Esophagus mucosa (tissue), 1 donor: Measurements from ENCODE around the gene TCEA2. TPM values are rescaled to one million over a fixed set of nuclear protein-coding genes. Genes with fewer than 3 reads are reported as not detected.
"Not testable (repeated sequence)": the region's sequence is repeated elsewhere in the genome, so short reads cannot be mapped to it uniquely, and the experiment has no call there.

Experiments
- ATAC-seq: fragments of 200-7000 bp; cut with Tn5 transposase; one replicate; pipeline ENCODE4 v1.9.1; 2020
- total RNA-seq: library from RNA; stranded (reverse); gene quantifications from one replicate; pipeline ENCODE4 v1.2.4, GENCODE V29; 2023
- donor health status: DM: yes; HTN: yes; CAD: no.

Gene TCEA2
- total RNA-seq, 1 donor from 2014 or later: 6.8 TPM

DNA sequence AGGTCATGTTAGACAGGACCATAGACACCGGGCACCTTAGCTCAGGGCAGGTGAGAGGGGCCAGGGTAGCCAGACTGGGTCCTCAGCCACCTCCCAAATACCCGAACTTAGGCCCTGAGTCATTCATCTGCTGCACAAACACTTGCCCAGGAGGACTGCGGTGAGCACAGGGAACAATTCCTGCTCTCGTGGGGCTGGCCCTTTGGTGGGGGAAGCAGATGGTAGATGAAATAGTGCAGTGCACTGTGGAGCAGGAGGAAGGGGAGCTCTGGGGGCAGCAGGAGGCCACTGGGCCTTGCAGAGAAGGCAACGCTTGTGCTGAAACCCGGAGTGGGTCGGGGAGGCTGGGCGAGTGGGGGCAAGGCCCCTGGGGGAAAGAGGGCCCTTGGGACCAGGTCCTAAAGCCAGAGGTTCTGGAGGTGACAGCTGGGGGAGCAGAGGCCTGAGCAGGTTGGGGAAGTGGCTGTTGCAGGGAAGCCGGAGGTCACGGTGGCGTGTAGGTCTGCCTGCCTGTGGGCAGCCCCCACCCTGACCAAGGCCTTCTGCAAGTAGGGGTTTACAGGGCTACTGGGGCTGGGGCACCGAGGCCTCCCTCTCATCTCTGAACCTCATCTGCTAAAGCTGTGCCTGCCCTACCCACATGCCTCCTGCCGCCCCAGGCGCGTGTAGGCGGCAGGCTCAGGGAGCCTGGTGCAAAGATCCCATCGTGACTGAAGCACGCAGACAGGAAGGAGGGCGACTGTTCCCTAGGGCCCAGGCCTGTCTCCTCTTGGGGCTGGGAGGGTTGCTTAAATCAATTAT is 49.0 kb downstream of the TCEA2 start:
- ATAC-seq: no peak

DNA sequence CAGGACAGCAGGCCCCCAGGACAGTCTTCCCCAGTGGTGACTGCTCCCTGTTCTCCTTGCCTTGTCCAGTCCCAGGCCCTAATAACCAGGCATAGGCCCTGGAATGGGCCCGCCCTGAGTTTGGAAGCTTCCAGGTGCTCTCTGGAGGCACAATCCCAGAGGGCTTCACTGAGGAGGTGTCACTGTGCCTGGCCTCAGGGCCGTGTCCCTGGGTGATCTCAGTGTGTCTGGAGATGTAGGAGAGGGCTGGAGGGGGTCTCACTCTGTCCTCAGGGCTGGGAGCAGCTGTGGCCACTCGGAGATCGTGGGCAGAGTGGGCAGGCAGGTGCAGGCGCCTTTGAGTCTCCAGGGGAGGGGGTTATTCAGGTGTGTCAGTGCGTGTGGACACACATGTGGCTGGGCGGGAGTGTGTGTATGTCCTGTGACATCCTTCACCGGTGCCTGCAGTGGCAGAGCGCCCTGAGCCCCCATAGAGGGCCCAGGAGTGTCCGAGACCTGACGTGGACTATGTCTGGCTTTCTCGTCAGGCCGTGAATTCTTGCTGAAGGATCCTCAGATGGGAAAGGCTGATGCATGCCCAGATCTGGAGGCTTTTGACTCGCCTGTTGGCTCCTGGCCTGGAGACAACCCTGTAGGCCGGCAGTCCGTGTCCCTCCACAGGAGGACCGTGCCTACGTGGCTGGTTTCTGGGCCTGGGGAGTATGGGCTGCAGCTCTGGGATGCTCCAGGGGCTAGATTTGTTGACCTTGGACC is 49.9 kb downstream of the TCEA2 start:
- no peak for ATAC-seq

DNA sequence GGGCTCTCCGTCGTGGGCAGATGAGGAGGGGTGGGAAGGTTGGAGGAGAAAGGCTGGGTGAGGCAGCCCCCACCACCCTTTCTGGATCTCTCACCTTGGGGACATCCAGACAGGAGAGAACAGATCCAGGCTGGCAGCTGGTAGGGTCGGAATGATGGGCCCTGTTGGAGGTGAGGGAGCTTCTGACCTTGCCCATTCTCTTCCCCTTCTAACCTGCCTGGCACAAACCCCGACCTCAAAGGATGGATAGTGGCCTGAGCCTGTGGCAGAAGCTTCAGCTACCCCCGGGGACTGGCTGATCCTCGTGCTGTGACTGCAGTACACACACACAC is 50.4 kb downstream of the TCEA2 start:
- no peak for ATAC-seq

DNA sequence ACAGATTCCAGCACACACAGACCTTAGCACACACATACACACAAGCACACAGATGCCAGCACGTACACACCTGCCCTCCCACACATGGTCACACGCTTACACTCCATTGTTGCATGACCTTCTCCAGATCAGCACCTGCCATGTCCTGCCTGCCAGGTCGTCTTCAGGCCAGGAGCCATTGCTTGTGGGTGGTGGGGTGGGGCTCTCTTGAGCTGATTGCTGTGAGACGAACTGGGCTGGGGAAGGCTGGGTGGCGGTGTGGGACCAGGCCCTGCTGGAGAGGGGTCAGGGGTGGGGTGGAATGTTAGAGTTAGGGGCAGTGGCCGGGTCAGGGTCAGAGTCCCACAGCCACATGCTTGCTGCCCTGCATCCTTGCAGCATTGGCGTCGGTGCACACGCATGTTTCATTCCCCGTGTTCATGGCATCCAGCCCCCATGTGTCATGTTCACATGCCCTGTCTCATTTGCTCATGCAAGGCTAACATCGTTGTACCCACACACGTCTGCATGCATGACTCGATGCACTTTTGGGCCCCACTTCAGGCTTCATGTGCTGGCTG is 50.9 kb downstream of the TCEA2 start:
- no peak for ATAC-seq

DNA sequence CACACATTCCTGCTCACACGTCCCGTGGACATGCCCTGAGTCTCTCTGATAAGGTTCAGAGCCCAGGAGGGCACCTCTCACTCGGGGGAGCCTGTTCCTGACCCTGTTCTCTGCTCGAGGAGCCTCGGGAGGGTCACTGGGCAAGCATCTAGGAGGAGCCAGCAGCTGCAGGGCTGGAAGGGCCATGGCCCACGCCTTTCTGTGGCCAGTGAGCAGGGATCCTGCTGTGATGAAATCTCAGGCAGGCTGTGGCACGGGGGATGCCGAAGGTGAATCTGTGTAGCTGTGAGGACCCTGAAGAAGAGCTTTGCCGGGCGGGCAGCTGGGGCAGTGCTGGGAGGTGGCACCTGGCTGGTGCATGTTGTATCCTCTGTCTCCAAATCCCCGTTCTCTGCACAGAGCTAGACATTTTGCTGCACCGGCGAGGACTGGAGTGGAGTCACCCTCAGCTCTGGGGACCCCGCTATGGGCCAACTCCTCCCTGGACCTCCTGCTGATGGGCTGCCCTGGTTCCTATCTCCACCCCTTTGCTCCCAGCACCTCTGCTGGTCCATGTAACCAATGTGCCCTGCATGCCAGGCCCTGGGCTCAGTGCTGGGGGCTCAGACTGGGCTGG is 51.5 kb downstream of the TCEA2 start:
- no peak for ATAC-seq

DNA sequence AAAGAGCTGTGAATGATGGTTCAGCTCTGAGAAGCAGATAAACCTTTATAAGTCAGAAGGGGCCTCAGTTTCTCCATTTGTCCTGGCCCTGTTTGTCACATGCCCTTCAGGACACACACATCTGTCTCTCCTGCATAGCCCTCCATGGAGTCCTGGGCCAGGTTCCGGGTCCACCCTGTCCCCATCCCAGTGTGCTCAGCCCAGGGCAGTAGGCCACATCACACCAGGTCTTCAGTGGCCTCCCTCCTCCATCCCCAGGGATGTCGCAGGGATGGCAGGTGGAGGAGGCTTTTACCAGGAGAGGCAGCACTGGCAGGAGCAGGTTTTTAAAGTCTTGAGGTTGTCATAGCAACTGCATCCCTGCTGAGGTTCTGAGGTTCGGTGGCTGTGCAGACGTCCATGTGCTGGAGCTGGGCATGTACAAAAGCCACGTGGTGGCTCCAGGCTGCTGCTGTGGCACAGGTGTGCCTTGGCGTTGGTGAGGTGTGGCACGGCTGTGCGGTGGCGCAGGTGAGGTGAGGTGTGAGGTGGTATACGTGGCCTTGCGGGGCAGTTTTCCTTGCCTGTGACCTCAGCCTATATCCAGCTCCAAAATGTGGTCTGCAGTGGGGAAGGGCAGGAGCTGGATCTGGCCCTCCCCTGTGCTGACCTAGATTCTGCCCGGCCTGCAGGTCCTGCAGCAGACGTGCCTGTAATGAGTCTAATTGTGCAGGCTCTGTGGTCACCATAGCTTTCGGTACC is 52.3 kb downstream of the TCEA2 start:
- ATAC-seq: no peak

DNA sequence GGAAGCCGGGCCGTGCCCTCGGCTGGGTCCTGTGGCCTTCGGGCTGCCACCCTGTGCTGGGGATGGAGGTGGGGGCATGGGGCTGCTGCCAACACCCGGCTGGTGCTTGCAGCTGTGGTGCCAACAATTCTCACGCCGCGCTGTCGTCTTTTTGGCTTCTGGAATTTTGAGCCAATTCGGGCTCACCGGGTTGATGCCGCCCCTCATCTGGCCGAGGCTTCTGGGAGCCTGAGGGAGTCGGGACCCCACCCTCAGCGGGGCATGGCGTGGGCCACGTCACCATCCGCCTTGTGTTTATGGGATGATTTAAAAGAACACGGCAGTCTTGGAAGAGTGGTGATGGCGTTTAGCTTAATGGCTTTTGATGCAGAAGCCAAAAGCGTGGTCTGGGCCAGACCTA is 53.0 kb downstream of the TCEA2 start:
- no peak for ATAC-seq

DNA sequence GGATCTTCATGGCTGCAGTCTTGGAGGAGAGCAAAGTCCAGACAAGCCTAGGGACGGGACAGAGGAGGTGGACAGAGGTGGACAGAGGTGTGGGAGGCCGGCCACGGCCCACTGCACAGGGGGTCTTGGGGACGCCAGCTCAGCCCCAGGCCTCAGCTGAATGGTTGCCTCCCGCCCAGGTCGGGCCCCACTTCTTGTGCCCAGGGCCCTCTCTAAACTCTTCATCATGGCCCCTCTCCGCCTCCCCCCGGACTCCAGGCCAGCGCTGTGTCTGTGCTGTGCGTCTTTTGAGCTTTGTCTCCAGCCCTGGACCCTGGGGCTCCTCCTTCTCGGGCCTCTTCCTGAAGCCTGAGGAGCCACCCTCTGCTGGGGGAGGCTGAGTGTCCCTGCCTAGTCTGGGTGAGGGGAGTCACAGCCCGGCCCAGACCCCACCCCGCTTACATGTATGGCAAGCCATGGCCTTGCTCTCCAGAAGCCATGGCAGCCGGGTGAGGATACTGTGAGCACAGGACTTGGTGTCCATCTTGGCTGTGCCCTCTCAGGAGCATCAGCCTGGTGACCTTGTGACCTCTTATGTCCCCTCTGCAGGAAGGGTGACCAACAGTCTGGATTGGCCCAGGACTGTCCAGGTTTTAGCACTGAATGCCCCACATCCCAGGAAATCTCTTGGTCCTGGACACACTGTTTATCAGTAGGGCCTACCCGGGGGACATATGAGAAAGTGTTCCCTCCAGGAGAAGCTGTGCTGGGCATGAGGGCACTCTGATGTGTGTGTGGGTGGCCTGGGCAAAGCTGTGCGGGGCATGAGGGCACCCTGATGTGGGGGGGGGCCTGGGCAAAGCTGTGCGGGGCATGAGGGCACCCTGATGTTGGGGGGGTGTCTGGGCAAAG is 53.8 kb downstream of the TCEA2 start:
- ATAC-seq: no peak

DNA sequence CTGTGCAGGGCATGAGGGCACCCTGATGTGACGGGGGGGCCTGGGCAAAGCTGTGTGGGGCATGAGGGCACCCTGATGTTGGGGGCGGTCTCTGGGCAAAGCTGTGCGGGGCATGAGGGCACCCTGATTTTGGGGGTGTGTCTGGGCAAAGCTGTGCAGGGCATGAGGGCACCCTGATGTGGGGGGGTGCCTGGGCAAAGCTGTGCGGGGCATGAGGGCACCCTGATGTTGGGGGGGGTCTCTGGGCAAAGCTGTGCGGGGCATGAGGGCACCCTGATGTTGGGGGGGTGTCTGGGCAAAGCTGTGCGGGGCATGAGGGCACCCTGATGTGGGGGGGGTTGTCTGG is 54.4 kb downstream of the TCEA2 start:
- ATAC-seq: not testable (repeated sequence)

DNA sequence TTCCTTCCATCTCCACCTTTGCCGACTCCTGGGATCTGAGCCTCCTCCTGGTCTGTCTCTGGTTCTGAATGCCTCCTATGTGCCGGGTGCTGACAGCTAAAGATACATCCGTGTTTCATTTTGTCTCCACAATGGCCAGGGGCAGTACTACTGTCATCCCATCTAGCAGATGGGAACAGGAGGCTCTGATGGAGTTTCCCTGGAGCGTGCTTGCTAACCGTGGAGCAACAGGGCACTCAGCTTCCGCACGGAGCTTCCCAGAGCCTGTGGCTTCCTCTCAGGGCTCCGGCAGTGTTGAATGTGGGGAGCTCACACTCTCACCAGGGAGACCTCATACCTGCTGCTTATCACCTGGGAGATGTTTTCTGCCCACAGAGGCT is 56.3 kb downstream of the TCEA2 start:
- no peak for ATAC-seq

DNA sequence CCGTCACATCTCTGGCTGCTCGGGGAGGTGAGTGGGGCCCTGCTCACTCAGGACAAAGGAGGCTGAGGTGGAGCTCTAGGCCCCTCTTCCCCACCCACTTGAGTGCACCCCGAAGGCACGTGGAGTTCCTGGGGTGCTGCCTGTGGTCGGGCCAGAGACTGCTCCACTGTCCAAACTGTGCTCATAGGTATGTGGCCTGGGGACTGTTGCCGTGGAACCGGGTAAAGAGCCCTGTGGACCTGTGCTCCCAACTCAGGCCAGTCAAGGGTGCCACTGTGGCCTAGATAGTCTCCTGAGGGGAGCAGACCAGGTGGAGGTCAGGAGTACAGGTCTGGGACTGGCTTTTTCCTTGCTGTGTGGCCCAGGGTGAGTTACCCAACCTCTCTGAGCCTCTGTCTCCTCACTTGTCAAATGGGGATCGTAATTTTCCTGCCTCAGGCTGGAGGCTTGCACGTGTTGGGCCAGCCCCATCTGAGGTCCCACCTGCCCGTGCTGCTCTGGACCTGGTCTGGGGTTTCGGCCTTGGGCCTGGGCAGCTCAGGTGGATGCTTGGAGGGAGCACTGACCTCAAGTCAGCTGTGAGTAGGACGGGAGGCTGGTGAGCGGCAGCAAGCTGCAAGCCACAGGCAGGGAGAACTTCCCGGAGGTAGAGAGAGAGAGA is 56.8 kb downstream of the TCEA2 start:
- ATAC-seq: peak; percentile 40

DNA sequence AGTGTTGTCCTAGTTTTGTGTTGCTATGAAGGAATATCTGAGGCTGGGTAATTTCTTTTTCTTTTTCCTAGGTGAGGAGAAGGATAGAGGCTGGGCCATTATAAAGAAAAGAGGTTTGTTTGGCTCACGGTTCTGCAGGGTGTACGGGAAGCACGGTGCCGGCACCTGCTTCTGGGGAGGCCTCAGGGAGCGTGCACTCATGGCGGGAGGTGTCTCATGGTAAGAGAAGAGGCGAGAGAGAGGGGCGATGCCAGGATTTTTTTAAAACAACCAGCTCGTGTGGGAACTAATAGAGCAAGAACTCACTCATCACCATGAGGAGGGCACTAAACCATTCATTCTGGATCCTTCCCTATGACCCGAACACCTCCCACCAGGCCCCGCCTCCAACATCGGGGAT is 58.6 kb downstream of the TCEA2 start:
- no peak for ATAC-seq

Other genes starting within 250 kb of the TCEA2 start
- 1.7 TPM for gene ZBTB46, start 231.9 kb upstream of the TCEA2 start, total RNA-seq
- gene ABHD16B, start 201.7 kb upstream of the TCEA2 start, total RNA-seq: not detected
- 90.6 TPM for gene TPD52L2, start 197.9 kb upstream of the TCEA2 start, total RNA-seq
- gene DNAJC5, start 168.1 kb upstream of the TCEA2 start, total RNA-seq: 64.8 TPM
- gene UCKL1, start 106.8 kb upstream of the TCEA2 start, total RNA-seq: 25.1 TPM
- 13.9 TPM for gene ZNF512B, start 93.3 kb upstream of the TCEA2 start, total RNA-seq
- gene SAMD10, start 83.6 kb upstream of the TCEA2 start, total RNA-seq: 5.7 TPM
- 39.7 TPM for gene PRPF6, start 82.1 kb upstream of the TCEA2 start, total RNA-seq
- gene C20orf204, start 27.0 kb upstream of the TCEA2 start, total RNA-seq: 0.88 TPM
- 5.4 TPM for gene SOX18, start 13.6 kb upstream of the TCEA2 start, total RNA-seq
- gene RGS19, start 16.3 kb downstream of the TCEA2 start, total RNA-seq: 6.1 TPM
- gene OPRL1, start 16.9 kb downstream of the TCEA2 start, total RNA-seq: 0.12 TPM
- gene LKAAEAR1, start 21.2 kb downstream of the TCEA2 start, total RNA-seq: 0.36 TPM
- not detected for gene NPBWR2, start 44.4 kb downstream of the TCEA2 start, total RNA-seq
- gene MYT1, start 101.3 kb downstream of the TCEA2 start, total RNA-seq: not detected
- gene PCMTD2, start 192.6 kb downstream of the TCEA2 start, total RNA-seq: 26.0 TPM